AG09309 (cell line): ENCODE measurements around the gene RTN4RL1.

Experiments
- DNase-seq: peaks from one replicate; pipeline ENCODE4 v3.0.0-alpha.2; 2010; ENCODE audit warnings: low read depth
- H3K4me3 ChIP-seq: 2 replicates; pipeline ENCODE4 v1.5.1; 2011; ENCODE audit warnings: mild to moderate bottlenecking, low read depth, low read length, moderate library complexity; ENCODE audit not compliant: control insufficient read depth
- TF ChIP-seq, protein P1 (sequence below): IDR thresholded peaks from 2 replicates; pipeline ENCODE4 v1.5.1; 2011; ENCODE audit warnings: mild to moderate bottlenecking, low read depth, low read length, inconsistent platforms; ENCODE audit not compliant: insufficient read depth, control insufficient read depth; ENCODE audit errors: missing control alignments

The RTN4RL1 gene

DNA sequence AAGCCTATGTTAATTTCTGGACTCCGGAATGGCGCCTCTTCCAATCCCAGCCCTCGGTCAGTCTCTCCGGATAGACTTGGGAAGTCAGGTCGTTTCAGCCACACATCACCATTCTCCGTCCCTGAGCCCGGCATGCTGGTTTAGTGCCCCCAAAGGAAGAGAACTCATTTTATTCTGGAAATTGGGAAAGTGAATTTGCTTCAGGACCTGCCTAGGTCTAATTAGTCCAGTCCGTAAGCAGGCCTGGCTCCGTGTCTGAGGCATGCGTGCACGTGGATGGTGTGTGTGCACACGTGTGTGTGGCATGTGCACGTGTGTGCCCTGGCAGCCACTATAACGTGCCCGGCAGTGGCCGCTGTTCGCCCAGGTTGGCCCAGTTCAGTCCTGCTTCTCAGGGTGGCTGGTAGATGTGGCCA lies 117.9 kb downstream of the RTN4RL1 start:
- DNase-seq = no peak
- H3K4me3 ChIP-seq = no peak overlapping the region
- TF ChIP-seq, protein P1, sequence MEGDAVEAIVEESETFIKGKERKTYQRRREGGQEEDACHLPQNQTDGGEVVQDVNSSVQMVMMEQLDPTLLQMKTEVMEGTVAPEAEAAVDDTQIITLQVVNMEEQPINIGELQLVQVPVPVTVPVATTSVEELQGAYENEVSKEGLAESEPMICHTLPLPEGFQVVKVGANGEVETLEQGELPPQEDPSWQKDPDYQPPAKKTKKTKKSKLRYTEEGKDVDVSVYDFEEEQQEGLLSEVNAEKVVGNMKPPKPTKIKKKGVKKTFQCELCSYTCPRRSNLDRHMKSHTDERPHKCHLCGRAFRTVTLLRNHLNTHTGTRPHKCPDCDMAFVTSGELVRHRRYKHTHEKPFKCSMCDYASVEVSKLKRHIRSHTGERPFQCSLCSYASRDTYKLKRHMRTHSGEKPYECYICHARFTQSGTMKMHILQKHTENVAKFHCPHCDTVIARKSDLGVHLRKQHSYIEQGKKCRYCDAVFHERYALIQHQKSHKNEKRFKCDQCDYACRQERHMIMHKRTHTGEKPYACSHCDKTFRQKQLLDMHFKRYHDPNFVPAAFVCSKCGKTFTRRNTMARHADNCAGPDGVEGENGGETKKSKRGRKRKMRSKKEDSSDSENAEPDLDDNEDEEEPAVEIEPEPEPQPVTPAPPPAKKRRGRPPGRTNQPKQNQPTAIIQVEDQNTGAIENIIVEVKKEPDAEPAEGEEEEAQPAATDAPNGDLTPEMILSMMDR = peak; percentile 8

DNA sequence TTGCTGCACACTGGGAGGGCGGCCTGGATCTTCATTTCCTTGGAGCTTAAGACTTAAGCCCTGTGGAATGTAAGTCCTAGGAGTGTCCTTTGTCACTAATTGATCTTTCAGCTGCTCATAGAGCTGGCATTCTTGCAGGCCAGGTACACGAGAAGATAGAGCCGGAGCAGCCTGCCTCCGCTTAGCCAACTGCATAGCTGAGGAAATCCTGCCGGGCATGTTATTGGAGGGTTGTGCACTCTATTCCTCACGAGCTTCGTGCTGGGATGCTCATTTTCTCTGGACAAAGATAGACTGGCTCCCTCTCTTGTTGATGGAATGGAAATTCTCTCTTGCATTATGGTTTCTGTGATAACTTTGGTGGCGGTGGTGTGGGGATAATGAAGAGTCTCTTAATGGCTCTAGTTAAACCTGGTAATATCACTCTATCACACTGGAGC lies 118.5 kb downstream of the RTN4RL1 start:
- H3K4me3 ChIP-seq = no peak overlapping the region
- TF ChIP-seq, protein P1 = peak; percentile 3
- DNase-seq = no peak

DNA sequence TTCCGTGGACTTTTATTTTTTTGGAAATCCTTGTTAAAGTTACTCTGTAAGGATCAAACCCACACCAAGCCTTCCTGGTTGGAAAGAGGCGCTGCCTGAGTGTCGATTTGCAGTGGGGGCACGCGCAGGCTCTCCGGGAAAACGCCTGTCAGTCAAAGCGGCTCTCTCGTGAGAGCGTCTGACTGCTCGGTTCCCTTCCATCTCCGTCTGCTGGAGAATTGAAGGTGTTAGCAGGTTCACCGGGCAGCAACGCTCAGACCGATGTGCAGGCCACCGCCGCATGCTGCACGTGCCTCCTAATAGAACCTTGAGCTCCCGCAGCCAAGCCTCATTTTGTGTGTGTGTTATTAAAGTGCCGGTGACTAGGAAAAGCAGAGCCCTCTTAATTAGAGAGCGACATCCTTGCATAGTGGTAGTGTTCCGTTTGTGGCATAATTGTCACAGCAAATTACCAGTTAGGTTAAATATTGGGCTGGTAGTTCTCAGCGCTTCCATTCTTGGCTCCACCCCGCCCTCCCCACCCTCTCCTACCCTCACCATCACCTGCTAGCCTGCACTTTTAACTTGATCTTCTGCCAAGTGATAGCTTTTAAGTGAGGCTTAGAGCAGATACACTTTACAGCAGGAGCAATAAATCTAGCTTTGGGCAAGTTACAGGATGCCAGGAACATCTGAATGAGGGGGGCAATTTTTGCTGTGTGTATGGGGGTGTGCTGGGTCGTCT lies 119.8 kb downstream of the RTN4RL1 start:
- TF ChIP-seq, protein P1 = no peak
- H3K4me3 ChIP-seq = no peak overlapping the region
- DNase-seq = no peak

DNA sequence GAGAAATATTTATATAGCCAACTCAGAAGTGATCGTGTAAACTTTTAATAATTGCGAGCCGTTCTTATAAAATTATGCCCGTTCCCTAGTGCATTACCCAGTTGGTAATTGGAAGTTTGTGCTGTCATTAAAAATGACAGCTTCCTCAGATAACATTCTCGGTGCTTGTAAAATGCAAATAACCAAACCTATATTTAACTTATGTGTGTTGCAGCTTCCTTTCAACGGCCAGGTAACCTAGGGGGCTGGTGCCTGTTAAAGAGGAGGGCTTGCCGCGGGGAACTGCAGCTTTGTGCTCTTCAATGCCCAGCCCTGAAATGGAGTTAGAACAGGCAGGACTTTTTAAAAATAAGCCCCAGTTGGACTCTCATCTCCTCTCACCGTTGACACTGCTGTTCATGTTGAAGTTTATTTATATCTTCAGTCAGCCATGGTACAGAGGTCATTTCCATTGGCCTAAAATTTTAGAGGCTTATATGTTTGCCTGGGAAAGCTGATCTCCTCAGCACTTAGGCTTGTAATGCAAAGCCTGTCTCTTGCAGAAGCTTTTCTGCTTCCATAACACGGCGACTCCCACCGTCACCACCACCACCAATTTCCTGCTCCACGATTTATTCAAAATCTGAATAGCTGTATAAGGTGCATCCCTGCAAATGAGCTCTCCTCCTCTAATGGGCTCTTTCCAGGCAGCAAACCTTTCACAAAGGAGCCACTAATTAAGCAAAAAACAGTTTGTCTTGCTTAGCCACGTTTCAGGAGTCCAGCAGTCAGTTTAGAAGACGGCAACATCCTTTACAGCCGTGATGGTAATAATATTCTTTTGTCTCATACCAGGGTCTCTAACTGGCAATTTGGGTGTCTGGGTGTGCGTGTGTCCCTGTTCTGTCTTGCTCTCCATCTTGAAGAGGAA lies 120.6 kb downstream of the RTN4RL1 start:
- TF ChIP-seq, protein P1 = no peak
- no peak overlapping the region for H3K4me3 ChIP-seq
- DNase-seq = no peak

DNA sequence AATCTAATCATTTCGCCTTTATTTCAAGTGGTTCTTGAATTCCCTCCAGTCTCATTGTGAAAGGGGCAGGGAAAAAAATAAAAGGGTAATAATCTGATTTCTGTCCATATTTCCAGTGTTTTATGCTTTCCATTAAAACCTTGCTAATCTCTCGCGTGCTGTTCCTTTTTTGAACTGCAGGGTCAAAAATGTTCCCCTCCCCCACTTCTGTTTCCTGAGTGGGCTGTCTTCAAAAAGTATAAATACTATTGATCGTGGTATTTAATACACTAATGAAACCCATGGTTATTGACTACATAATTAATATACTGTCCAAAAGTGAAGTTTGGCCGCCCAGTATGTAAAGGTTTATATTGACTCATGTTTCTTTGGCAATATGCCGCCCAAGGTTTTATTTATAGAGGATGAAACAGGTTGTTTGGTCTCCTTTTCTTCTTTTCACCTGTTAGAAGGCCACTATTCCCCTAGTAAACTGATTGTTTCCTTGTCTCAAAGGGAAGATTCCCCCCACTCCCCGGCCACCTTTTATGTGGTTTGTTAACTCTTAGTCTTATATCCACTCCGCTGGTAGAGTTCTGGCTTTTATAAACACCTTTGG lies 125.6 kb downstream of the RTN4RL1 start:
- H3K4me3 ChIP-seq = no peak overlapping the region
- TF ChIP-seq, protein P1 = peak; percentile 25
- no peak for DNase-seq

DNA sequence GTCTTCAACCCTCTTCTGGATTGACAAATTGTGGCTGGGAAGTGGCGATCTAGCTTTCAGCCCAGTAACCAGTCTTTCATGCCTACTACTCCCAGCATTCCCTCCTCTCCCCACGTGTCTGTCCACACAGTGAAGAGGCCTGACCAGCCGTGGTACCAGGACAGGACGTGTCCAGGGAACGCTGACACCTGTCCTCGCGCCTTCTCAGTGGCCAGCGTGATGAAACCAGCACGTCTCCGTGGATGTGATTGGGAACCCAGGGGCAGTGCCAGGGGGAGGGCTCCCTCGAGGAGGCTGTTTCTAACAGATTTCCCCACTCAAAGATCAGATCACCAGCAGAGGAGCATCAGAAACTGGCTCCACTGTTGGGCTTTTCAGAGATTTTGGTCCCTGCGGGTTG lies 126.3 kb downstream of the RTN4RL1 start:
- H3K4me3 ChIP-seq = no peak overlapping the region
- DNase-seq = no peak
- TF ChIP-seq, protein P1 = no peak
